K562 (cell line): ENCODE results near the gene SCN5A. TPM values are rescaled to one million over a fixed set of nuclear protein-coding genes. Genes with fewer than 3 reads are reported as not detected.

Experiments used
- ATAC-seq: fragments of 200-7000 bp; cut with Tn5 transposase; 3 replicates; pipeline ENCODE4 v1.9.1; 2020; ENCODE audit warnings: moderate library complexity
- BruUV-seq: library from RNA; stranded (reverse); fragments of 400-500 nt; replicated peaks from 2 replicates; lab custom pipeline; 2021; lab: Mats Ljungman, UMichigan
- CTCF ChIA-PET: fragments of 300-600 bp; formaldehyde crosslinking; extraction: SDS; loops from one replicate; lab custom pipeline; 2021; ENCODE audit warnings: low intra/inter-chr PET ratio; lab: Yijun Ruan, JAX
- POLR2A ChIA-PET: fragments of 300-600, 350-650 bp; sonication (Branson Sonifier 250); formaldehyde crosslinking; extraction: SDS; loops from one replicate; lab custom pipeline; 2021; ENCODE audit warnings: antibody characterized with exemption, inconsistent platforms; lab: Yijun Ruan, JAX
- DNase-seq, 4 experiments: peaks; one replicate each; pipeline versions ENCODE4 v3.0.0 to v3.0.0-alpha.2; 2011 to 2018; ENCODE audit warnings: low spot score in 3 of 4, mixed read lengths in 3 of 4; ENCODE audit errors: extremely low read depth in 1 of 4
- FAIRE-seq: peaks from 2 replicates; lab custom pipeline; 2011; peaks lifted over from hg19 to GRCh38; lab: Jason Lieb, UNC
- H2AFZ ChIP-seq: 2 replicates; pipeline ENCODE4 v1.6.0; 2011; ENCODE audit warnings: low read depth, low read length, control low read depth, inconsistent platforms
- H3K27ac ChIP-seq: fragments of 200-600 bp; 3 replicates; pipeline ENCODE4 v1.8.0; 2011; ENCODE audit warnings: low read depth, mild to moderate bottlenecking, control low read depth, inconsistent platforms, low read length, moderate library complexity, mixed read lengths; ENCODE audit errors: extremely low read depth
- H3K27me3 ChIP-seq, 2 experiments: fragments of 300-600 bp in 1 of 2; 2 replicates in 1 of 2; 3 replicates in 1 of 2; pipeline versions ENCODE4 v1.6.0 to v1.8.0; 2011; ENCODE audit warnings: inconsistent platforms in 2 of 2, low read length in 2 of 2, mild to moderate bottlenecking in 1 of 2, mixed read lengths in 1 of 2, moderate library complexity in 1 of 2; ENCODE audit not compliant: control insufficient read depth in 2 of 2, insufficient read depth in 2 of 2
- H3K36me3 ChIP-seq: fragments of 300-600 bp; 3 replicates; pipeline ENCODE4 v1.8.0; 2011; ENCODE audit warnings: mild to moderate bottlenecking, low read length, inconsistent platforms; ENCODE audit not compliant: control insufficient read depth, insufficient read depth
- H3K4me1 ChIP-seq, 2 experiments: fragments of 200-600 bp in 1 of 2; replicated peaks in 1 of 2; 2 replicates in 1 of 2; 3 replicates in 1 of 2; pipeline versions ENCODE4 v1.5.1 to v1.8.0; 2011; ENCODE audit warnings: inconsistent platforms in 2 of 2, low read length in 2 of 2, mild to moderate bottlenecking in 1 of 2, mixed read lengths in 1 of 2, moderate library complexity in 1 of 2; ENCODE audit not compliant: control insufficient read depth in 2 of 2, insufficient read depth in 2 of 2
- H3K4me2 ChIP-seq: 2 replicates; pipeline ENCODE4 v1.6.1; 2011; ENCODE audit warnings: low read length, control low read depth, inconsistent platforms, mixed read lengths; ENCODE audit not compliant: insufficient read depth
- H3K4me3 ChIP-seq: fragments of 200-600 bp; sonication (generic), shearing (Covaris generic); 2 replicates; pipeline ENCODE4 v1.5.1; 2016; ENCODE audit warnings: control low read depth, inconsistent platforms
- H3K79me2 ChIP-seq: fragments of 200-600 bp; 3 replicates; pipeline ENCODE4 v1.8.0; 2011; ENCODE audit warnings: low read length, inconsistent platforms; ENCODE audit not compliant: control insufficient read depth, insufficient read depth
- H3K9ac ChIP-seq, 2 experiments: 2 replicates each; pipeline versions ENCODE4 v1.6.0 to v1.6.1; 2011; ENCODE audit warnings: low read depth in 2 of 2, low read length in 2 of 2, control low read depth in 1 of 2, inconsistent platforms in 1 of 2, mild to moderate bottlenecking in 1 of 2, mixed read lengths in 1 of 2; ENCODE audit not compliant: insufficient read depth in 1 of 2
- H3K9me1 ChIP-seq: one replicate; pipeline ENCODE4 v1.6.0; 2011; ENCODE audit warnings: inconsistent platforms, mild to moderate bottlenecking, low read length, moderate library complexity; ENCODE audit not compliant: control insufficient read depth, insufficient read depth
- H3K9me3 ChIP-seq: replicated peaks from 2 replicates; pipeline ENCODE4 v1.5.1; 2011; ENCODE audit warnings: low read depth, low read length, inconsistent platforms; ENCODE audit not compliant: control insufficient read depth, insufficient read depth
- H4K20me1 ChIP-seq: replicated peaks from 2 replicates; pipeline ENCODE4 v1.6.1; 2011; ENCODE audit warnings: low read length, inconsistent platforms, mixed read lengths; ENCODE audit not compliant: control insufficient read depth, insufficient read depth
- HMG20A ChIP-seq: fragments of 450-650 bp; formaldehyde crosslinking; conservative IDR thresholded peaks from 2 replicates; pipeline ENCODE4 v1.4.0; 2020; ENCODE audit warnings: mild to moderate bottlenecking, mixed read lengths
- HSF4 ChIP-seq: fragments of 250-450 bp; sonication (Bioruptor Pico); IDR thresholded peaks from 2 replicates; pipeline ENCODE4 v2.1.2; 2022; ENCODE audit warnings: mild to moderate bottlenecking, moderate library complexity, borderline replicate concordance
- JUND ChIP-seq, 2 experiments: IDR thresholded peaks; 2 replicates in 1 of 2; 3 replicates in 1 of 2; pipeline ENCODE4 v1.6.1; 2011; ENCODE audit warnings: borderline replicate concordance in 2 of 2, low read depth in 2 of 2, low read length in 2 of 2, improper control_type of control experiment in 1 of 2, missing biosample characterization in 1 of 2, missing genetic modification characterization in 1 of 2, missing genetic modification reagents in 1 of 2
- LARP7 ChIP-seq: fragments of 450-650 bp; IDR thresholded peaks from 2 replicates; pipeline ENCODE4 v1.6.1; 2016
- MYC ChIP-seq, 2 experiments: fragments of 250-450 bp in 1 of 2; sonication (Bioruptor Pico) in 1 of 2; IDR thresholded peaks; 2 replicates each; pipeline versions ENCODE4 v1.5.1 to v1.6.1; 2012 to 2021; ENCODE audit warnings: low read depth in 2 of 2, borderline replicate concordance in 1 of 2, improper control_type of control experiment in 1 of 2, low read length in 1 of 2, mild to moderate bottlenecking in 1 of 2, moderate library complexity in 1 of 2
- NCOR1 ChIP-seq: fragments of 450-650 bp; IDR thresholded peaks from 2 replicates; pipeline ENCODE4 v1.6.1; 2016; ENCODE audit warnings: mild to moderate bottlenecking, moderate library complexity
- POU5F1 ChIP-seq: fragments of 150-350 bp; IDR thresholded peaks from 2 replicates; pipeline ENCODE4 v1.6.1; 2014; ENCODE audit warnings: borderline replicate concordance, low read length, low read depth, mild to moderate bottlenecking; ENCODE audit not compliant: partially characterized antibody
- RNF219 ChIP-seq: fragments of 250-450 bp; sonication (Bioruptor Pico); IDR thresholded peaks from 2 replicates; pipeline ENCODE4 v1.5.0; 2022; ENCODE audit warnings: mild to moderate bottlenecking
- SREBF2 ChIP-seq: sonication (generic); formaldehyde crosslinking; IDR thresholded peaks from 2 replicates; pipeline ENCODE4 v1.4.0; 2020; ENCODE audit warnings: mild to moderate bottlenecking, missing genetic modification reagents
- TCF3 ChIP-seq: sonication (generic); formaldehyde crosslinking; IDR thresholded peaks from 2 replicates; pipeline ENCODE4 v1.4.0; 2020; ENCODE audit warnings: mild to moderate bottlenecking, missing genetic modification reagents
- ZNF174 ChIP-seq: fragments of 250-450 bp; sonication (Bioruptor Pico); IDR thresholded peaks from 2 replicates; pipeline ENCODE4 v1.4.0; 2020; ENCODE audit warnings: mild to moderate bottlenecking
- ZNF212 ChIP-seq: fragments of 450-650 bp; formaldehyde crosslinking; IDR thresholded peaks from 2 replicates; pipeline ENCODE4 v1.4.0; 2020; ENCODE audit warnings: mild to moderate bottlenecking
- ZNF3 ChIP-seq: fragments of 250-450 bp; sonication (Bioruptor Pico); IDR thresholded peaks from 2 replicates; pipeline ENCODE4 v1.5.0; 2021; ENCODE audit warnings: mild to moderate bottlenecking, moderate library complexity
- ZNF707 ChIP-seq: fragments of 250-450 bp; sonication (Bioruptor Pico); conservative IDR thresholded peaks from 2 replicates; pipeline ENCODE4 v1.8.0; 2022; ENCODE audit warnings: inconsistent platforms, mild to moderate bottlenecking, moderate library complexity
- WGBS: fragments of 100-300 bp; shearing (Covaris generic); methylation state at CpG from one replicate; pipeline ENCODE4 v1.1.6; 2016; ENCODE audit warnings: low coverage, mixed read lengths; ENCODE audit not compliant: insufficient coverage; ENCODE audit errors: missing lambda C conversion rate; 5-methylcytosine and 5-hydroxymethylcytosine counted together
- in situ Hi-C: fragments of 300-500 bp; cut with MboI; formaldehyde crosslinking; loops from 4 replicates; pipeline ENCODE4 v1.15.0; 2018; ENCODE audit warnings: inconsistent platforms, mixed read lengths
- intact Hi-C: fragments of 100-400 bp; cut with micrococcal nuclease; formaldehyde crosslinking; loops from 2 replicates; pipeline ENCODE4 v1.14.2; 2022
- polyA plus RNA-seq, 8 experiments: library from polyadenylated mRNA; depleted of rRNA in 4 of 8; stranded (reverse) in 5 of 8; unstranded in 3 of 8; fragments of >200 nt; fragmentation: Nextera tagmentation in 2 of 8; fragmentation: Illumina TruSeq in 1 of 8; extraction: Ambion mirVana in 2 of 8; extraction: Trizol in 1 of 8; gene quantifications; 2 replicates each; pipeline versions ENCODE4 v1.2.1 to v1.2.3, GENCODE V29; 2011 to 2014; ENCODE audit warnings: inconsistent platforms in 1 of 8, missing spikeins in 1 of 8
- total RNA-seq, 7 experiments: library from RNA; depleted of rRNA in 6 of 7; stranded (reverse); fragments of >200 nt in 6 of 7; fragmentation: Illumina TruSeq in 2 of 7; extraction: Trizol in 2 of 7; gene quantifications; 2 replicates each; pipeline versions ENCODE4 v1.2.1 to v1.2.3, GENCODE V29; 2011 to 2021; ENCODE audit warnings: low replicate concordance in 1 of 7

The SCN5A gene
- total and polyA plus RNA-seq, 9 of the 15 experiments (the other 6 are each of a cell fraction or from before 2014, with no cell fraction given) = 0.07 to 1.4 (median 0.21) TPM; not detected in 2

- no peaks in the 10 kb centered on the region for H3K4me1 ChIP-seq
- FAIRE-seq (no peak), DNase-seq (no peak), ATAC-seq (no peak)
- peaks cover 9 to 54% of the 10 kb centered on the region in 2 experiments; a peak in 4 of 5 replicates for H3K27me3 ChIP-seq
- H3K9me3 ChIP-seq = no peaks in the 10 kb centered on the region
- no TSS peak for BruUV-seq
- ChIA-PET POLR2A (interaction anchor here (0.5 to 1.3 kb wide), 2 partner anchors 9 to 19 kb away, joined by 3 read pairs; no protein-coding TSS in a partner anchor), CTCF (no interaction called here)
- WGBS = 3% methylated on average over 7 of the region's 7 CpGs
- intact Hi-C loops = no loop called here
- no peak overlapping the region for H3K4me2 ChIP-seq
- no peaks in the 10 kb centered on the region for H3K79me2 ChIP-seq
- H3K9ac ChIP-seq = no peak overlapping the region; a peak in 2 of 4 replicates
- in situ Hi-C loops = no loop called here
- no peak overlapping the region for H2AFZ ChIP-seq
- no peak overlapping the region for H3K4me3 ChIP-seq
- H3K9me1 ChIP-seq = no peaks in the 10 kb centered on the region
- no peak for TF ChIP-seq ZNF707
- no peak for TF ChIP-seq NCOR1
- no peak for TF ChIP-seq ZNF3 (CRISPR knock-in tag)
- no peak for TF ChIP-seq HSF4
- no peak for TF ChIP-seq ZNF212 (CRISPR knock-in tag)
- no peak for TF ChIP-seq SREBF2 (CRISPR knock-in tag)
- TF ChIP-seq MYC (IDR thresholded peaks at IDR 0.05; ENCODE audit: low read depth, low read length) = no peak
- no peak for TF ChIP-seq MYC (CRISPR knock-in tag; IDR thresholded peaks at IDR 0.05; ENCODE audit: borderline replicate concordance, low read depth)
- no peak for TF ChIP-seq RNF219
- TF ChIP-seq ZNF174 (CRISPR knock-in tag) = no peak
- no peak for TF ChIP-seq POU5F1
- no peak for TF ChIP-seq LARP7
- TF ChIP-seq JUND (IDR thresholded peaks at IDR 0.05; ENCODE audit: borderline replicate concordance, low read depth, low read length) = no peak
- no peak for TF ChIP-seq JUND (tag; IDR thresholded peaks at IDR 0.05; ENCODE audit: borderline replicate concordance, low read depth, low read length)
- TF ChIP-seq TCF3 (CRISPR knock-in tag) = no peak
- no peak for TF ChIP-seq HMG20A (CRISPR knock-in tag)
- H3K36me3 ChIP-seq = no peaks in the 10 kb centered on the region
- no peaks in the 10 kb centered on the region for H4K20me1 ChIP-seq
- H3K27ac ChIP-seq = no peak overlapping the region
Measured at GRCh38 chr3:38562467-38562925, 87.0 kb downstream of the SCN5A start.
